NCI-H345 treated with DMSO at 0.1 percent for 48 hours (cell line): Measurements from ENCODE around the gene USP34.
"Not testable (repeated sequence)": the region's sequence is repeated elsewhere in the genome, so short reads cannot be mapped to it uniquely, and the experiment has no call there.

ENCODE experiments used
- DNase-seq: peaks from one replicate; lab custom pipeline; 2025; ENCODE audit not compliant: unreplicated experiment; lab: John Stamatoyannopoulos, UW

USP34 gene

GRCh38 chr2:61463769-61464475 is 7.0 kb downstream of the USP34 start:
- no peak for DNase-seq

- DNase-seq: no peak
These were observed 9.5 kb downstream of the USP34 start for GRCh38 chr2:61461404-61461803.

GRCh38 chr2:61460163-61460562 is 10.7 kb downstream of the USP34 start:
- DNase-seq: no peak

GRCh38 chr2:61456746-61457420 is 14.0 kb downstream of the USP34 start:
- DNase-seq: no peak

GRCh38 chr2:61456070-61456745 is 14.7 kb downstream of the USP34 start:
- DNase-seq: no peak

GRCh38 chr2:61454972-61455371 is 15.9 kb downstream of the USP34 start:
- not testable (repeated sequence) for DNase-seq

GRCh38 chr2:61454383-61454782 is 16.5 kb downstream of the USP34 start:
- DNase-seq: no peak

- no peak for DNase-seq
These were observed 18.5 kb downstream of the USP34 start for GRCh38 chr2:61452392-61452791.

GRCh38 chr2:61451178-61451577 is 19.7 kb downstream of the USP34 start:
- no peak for DNase-seq

- DNase-seq: no peak
These were observed 20.7 kb downstream of the USP34 start for GRCh38 chr2:61450144-61450543.

GRCh38 chr2:61448229-61448628 is 22.7 kb downstream of the USP34 start:
- DNase-seq: no peak

- DNase-seq: not testable (repeated sequence)
These were observed 23.9 kb downstream of the USP34 start for GRCh38 chr2:61446971-61447370.

GRCh38 chr2:61443342-61444041 is 27.4 kb downstream of the USP34 start:
- DNase-seq: no peak

- no peak for DNase-seq
These were observed 31.5 kb downstream of the USP34 start for GRCh38 chr2:61439241-61440002.

- no peak for DNase-seq
These were observed 32.2 kb downstream of the USP34 start for GRCh38 chr2:61438670-61439069.

- DNase-seq: no peak
These were observed 33.7 kb downstream of the USP34 start for GRCh38 chr2:61437170-61437569.

GRCh38 chr2:61436092-61436491 is 34.8 kb downstream of the USP34 start:
- DNase-seq: no peak

GRCh38 chr2:61435291-61435690 is 35.6 kb downstream of the USP34 start:
- no peak for DNase-seq

- no peak for DNase-seq
These were observed 36.6 kb downstream of the USP34 start for GRCh38 chr2:61434314-61434713.

GRCh38 chr2:61433606-61434005 is 37.3 kb downstream of the USP34 start:
- DNase-seq: no peak

GRCh38 chr2:61432990-61433389 is 37.9 kb downstream of the USP34 start:
- DNase-seq: no peak
